HG03565 (cell line): ENCODE measurements around the gene CLTA.

Experiments used
- ATAC-seq: cut with Tn5 transposase; IDR thresholded peaks from one replicate; pipeline ENCODE4 v1.9.1; 2021; ENCODE audit warnings: mild to moderate bottlenecking, moderate library complexity; ENCODE audit not compliant: unreplicated experiment

The CLTA gene, protein sequence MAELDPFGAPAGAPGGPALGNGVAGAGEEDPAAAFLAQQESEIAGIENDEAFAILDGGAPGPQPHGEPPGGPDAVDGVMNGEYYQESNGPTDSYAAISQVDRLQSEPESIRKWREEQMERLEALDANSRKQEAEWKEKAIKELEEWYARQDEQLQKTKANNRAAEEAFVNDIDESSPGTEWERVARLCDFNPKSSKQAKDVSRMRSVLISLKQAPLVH

DNA sequence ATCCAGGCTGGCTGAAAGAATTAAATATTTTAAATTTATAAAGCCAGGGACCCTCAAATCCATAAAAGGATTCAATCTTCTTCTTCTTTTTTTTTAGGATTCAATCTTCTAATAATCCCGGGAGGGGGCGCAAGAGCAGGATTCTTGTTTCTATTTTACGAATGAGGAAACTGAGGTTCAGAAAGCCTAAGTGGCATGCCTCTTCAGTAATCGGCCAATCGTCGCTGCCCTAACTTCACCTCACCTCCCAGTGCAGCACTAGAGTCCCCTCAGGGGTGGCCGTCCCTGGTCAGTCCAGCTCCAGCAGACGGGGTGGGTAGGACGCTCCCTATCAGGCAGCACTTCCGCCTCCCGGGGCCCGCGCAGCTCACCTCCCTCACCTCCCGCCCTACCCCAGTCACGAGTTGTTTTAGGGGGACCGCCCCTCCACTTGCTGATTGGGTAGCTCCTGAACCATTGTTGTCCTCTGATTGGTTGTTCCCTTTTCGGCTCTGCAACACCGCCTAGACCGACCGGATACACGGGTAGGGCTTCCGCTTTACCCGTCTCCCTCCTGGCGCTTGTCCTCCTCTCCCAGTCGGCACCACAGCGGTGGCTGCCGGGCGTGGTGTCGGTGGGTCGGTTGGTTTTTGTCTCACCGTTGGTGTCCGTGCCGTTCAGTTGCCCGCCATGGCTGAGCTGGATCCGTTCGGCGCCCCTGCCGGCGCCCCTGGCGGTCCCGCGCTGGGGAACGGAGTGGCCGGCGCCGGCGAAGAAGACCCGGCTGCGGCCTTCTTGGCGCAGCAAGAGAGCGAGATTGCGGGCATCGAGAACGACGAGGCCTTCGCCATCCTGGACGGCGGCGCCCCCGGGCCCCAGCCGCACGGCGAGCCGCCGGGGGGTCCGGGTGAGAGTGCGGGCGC lies at the start of gene CLTA:
CLTA (plus strand) TSS at position 534 of the 902 bp plus-strand sequence; CDS start at position 670, 136 bp downstream.
- peak; percentile 94 for ATAC-seq

DNA sequence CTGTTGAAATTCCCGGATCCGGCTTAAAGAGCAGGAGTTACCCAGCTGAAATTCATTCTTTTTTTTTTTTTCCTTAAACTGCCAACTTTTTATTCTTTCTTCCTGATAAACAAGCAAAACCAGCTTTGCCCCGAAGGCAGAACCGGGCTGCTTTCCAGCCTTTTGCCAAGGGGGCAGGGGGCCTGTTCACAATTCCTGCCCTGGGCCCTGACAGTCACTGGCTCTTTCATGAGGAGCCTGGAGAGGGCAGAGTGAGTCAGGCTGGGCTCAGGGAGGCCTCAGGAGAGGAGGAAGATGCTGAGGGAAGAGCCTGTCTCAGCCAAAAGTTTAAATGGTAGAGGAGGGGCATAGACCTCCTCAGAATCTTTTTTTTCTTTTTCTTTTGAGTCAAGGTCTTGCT lies 49.4 kb upstream of the CLTA start:
- ATAC-seq, result no peak

DNA sequence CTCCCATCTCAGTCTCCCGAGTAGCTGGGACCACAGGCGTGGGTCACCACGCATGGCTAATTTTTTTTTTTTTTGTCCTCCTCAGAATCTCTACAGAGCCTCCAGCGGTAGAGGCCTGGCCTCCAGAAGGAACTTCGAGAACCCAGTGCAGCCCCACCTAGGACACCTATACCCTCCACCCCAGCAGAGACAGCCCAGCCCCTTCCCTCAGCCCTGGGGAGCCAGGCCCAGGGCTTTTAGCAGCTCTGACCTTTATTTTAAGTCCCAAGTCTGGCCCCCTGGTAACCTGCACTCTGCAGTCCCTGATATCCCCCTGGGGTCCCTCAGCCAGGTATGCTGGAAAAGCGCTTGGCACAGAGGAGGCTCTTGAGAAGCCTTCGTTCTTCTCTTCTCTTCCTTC lies 49.0 kb upstream of the CLTA start:
- ATAC-seq, result no peak

DNA sequence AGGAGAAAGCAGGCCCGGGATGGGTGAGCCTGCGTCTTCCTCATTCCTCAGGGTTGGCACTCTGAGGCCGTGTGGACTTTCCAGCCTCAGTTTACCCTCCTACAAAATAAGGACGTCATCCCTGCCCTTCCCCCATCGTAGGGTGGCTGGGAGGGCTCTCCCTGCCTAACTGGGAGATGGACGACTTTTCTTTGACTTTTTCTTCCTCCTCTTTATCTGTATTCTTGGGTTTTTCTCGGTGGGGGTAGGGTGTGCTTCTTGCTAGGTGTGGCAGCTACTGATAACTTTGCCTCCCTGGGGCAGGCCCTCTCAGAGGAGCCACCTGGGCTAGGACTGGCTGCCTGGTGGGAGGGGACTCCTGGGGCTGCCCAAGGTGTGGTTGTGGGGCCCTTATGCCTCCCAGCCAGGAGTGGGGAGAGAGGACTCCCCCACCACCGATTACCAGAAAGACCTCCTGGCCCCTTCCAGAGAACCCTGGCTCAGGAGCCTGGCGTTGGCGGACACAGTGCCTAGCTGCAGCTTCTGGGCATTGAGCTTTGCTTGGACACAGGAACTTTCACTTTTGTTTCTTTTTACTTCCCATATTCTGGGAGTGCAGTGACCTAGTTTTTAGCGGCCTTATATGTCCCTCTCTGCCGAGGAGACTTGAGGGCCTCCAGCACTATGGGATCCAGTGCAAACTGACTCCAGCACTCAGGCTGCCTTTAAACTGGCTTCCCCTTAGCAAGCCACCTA lies 48.0 kb upstream of the CLTA start:
- no peak for ATAC-seq

DNA sequence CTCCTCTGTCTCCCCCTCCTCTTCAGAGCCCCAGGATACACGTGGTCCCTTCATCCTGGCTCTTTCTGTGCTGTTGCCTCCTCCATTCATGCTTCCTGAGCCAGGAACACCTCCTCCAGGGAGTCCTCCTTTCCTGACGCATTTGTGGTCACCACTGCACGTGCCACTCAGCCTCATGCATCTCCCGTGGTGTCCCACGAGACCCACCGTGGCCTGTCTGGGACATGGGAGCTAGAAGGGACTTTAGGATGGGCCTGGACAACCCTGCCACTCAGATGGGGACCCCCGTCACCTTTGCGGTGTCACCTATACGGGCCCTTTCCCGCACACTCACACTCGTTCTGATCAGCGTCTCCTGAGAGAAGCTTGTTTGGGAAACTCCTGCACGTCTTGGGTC lies 47.5 kb upstream of the CLTA start:
- no peak for ATAC-seq

DNA sequence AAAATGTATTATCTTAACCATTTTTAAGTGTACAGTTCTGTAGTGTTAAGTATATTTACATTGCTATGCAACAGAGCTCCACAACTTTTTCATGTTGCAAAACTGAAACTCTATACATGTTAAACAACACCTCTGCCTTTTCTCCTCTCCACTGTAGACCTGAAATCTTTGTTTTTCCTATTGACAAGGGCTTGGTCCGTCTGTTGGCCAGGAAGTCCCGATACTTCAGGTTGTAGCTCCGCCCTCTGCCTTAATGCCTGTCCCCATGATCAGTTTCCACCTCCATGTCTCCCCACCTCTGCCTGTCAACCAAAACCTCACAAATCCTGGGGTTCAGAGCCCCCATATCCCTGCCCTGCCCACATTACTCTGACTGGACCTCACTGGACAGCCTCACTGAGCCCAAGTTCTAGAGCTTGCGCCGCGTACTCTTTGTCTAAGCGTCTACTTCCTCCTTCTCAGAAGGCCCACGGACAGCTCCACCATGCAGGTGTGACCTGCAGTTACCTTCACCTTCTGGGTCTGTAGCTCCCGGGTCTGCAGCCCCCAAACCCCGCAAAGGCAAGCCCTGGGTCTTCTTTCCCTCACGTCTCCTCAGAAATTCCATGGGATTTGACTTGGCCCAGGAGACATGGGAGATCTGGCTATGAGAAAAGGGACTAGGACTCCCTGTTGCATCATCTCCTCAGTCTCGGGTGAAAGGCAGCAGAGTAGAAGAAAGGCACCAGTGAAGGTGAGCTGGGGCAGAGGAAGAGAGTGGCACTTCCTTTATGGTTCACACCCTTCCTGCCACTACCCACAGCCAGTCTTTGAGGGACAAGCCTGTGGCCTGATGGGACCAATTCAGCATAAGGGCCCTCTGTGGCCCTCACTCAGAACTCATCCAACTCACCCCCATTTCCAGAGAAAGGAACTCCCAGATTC lies 46.1 kb upstream of the CLTA start:
- ATAC-seq, result no peak

DNA sequence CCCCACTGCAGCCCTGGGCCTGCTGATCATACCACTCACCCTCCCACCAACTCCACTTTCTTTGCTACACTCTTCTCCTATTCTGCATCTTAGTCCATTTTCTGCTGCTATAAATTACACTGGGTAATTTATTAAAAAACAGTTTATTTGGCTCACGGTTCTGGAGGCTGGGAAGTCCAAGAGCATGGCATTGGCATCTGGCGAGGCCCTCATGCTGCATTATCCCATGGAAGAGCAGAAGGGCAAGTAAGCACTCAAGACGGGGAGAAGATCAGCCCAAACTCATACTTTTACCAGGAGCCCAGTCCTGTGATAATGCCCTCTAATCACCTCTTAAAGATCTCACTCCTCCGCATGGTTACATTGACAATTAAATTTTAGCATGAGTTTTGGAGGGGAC lies 44.8 kb upstream of the CLTA start:
- ATAC-seq, result no peak

DNA sequence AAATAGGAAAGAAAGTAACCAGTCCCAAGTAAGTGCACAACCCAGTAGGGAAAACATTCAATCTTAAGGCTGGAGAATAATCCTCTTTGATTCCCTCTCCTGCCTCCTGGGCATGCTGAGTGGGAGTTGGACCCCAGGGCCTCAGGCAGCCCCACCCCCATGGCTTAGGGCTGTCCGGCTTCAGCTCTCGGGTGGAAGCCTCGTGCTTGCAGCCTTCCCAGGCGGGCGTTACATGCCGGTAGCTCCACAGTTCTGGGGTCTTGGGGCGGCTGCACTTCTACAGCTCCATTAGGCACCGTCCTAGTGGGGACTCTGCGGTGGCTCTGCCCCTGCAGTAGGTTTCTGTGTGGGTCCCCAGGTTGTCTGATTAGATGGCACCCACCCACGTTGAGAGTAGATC lies 44.1 kb upstream of the CLTA start:
- no peak for ATAC-seq

DNA sequence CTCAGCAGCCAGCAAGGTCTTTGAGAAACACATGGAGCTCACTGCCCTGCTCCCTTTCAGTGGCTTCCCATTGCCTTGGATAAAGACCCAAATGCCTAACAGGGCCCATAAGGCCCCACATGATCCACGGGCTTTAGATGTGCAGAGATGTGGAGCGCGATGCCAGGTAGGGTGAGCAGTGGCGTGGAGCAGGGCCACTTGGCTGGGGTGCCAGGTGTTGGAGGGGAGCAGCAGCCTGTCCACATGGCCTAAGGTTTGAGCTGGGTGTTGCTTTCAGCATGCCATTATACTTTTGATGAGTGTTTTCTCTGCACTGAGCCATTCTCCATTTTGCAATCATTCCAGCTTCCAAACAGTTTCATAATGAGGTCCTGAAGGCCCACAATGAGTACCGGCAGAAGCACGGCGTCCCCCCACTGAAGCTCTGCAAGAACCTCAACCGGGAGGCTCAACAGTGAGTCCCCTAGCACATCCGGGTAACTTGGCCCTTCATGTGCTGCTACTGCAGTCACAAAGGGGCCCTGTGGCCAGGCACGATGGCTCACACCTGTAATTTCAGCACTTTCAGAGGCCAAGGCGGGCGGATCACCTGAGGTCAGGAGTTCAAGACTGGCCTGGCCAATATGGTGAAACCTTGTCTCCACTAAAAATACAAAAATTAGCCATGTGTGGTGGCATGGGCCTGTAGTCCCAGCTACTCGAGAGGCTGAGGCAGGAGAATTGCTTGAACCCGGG lies 43.1 kb upstream of the CLTA start:
- no peak for ATAC-seq

DNA sequence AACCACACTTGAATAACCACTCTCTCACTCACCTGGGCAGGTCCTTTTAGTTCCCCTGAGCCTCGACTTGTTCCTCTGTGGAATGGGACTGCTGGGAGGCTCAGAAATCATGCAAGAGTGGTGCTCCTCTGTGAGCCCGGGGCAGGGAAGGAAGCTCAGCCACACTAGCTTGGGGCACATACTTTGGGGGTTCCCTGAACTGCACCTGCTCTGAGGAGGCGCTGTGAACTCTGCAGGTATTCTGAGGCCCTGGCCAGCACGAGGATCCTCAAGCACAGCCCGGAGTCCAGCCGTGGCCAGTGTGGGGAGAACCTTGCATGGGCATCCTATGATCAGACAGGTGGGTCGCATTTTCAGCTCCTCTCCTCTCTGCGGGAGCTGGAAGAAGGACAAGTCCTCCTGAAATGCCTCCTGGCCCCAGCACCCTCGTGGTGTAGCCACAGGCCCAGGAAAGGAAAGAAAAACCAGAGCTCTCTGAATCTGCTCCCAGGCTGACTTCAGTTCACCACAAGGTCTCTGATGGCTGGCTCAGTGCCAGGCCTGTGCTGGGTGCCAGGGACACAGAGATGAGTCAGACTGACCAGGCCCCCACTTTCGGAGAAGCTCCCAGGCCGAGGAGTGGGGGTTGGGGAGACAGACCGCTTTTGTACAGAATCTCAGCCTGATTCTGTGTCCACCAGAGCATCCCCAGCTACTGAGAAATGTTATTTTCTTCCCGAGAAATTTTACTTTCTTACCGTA lies 42.2 kb upstream of the CLTA start:
- peak; percentile 47 for ATAC-seq

DNA sequence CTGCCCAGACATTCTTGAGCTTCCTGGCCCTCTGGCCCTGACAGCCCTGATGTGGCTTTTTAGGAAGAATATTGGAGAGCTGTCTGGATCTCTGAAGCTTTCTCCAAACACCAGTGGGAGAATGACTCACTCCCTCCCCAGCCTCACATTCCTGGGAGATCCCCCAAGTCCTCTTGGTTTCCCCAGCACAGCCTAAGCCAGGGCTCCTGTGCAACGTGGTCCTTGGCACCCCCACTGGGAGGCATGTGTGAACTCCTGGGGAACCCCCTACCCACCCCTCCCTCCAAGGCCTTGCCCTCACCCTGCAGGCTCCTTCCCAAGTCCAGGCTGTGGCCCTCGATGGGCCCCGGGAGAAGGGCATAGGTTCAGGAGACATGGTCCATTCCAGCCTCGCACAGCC lies 41.5 kb upstream of the CLTA start:
- ATAC-seq, result no peak

DNA sequence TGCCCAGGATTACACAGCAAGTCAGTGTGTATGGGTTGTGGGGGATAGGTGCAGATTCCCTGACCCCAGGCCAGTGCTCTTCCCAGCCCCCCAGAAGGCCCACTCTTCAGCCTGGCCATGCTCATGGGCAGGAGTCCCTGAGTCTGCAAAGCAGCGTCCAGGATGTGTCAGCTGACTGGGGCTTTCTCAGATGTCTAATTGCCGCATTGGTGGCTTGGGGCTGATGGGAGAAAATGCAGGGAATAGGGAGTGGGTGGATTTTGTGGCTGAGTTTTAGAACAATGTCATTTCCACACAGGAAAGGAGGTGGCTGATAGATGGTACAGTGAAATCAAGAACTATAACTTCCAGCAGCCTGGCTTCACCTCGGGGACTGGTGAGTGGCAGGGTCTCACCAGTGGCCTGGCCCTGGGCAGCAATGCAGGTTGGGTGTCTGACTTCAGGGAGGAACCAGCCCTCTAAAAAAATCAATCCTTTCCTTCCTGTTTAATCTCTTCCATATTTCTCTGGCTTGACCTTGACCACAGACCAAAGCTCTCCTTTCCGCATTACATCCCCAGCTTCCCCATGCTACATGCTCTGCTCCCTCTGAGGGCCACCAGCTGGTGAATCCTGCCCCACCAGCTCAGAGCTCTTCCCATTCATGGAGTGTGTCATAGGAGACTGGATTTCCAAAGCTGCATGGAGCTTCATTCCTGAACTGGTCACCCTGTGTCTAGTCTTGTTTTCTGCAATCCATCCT lies 40.0 kb upstream of the CLTA start:
- ATAC-seq, result no peak

DNA sequence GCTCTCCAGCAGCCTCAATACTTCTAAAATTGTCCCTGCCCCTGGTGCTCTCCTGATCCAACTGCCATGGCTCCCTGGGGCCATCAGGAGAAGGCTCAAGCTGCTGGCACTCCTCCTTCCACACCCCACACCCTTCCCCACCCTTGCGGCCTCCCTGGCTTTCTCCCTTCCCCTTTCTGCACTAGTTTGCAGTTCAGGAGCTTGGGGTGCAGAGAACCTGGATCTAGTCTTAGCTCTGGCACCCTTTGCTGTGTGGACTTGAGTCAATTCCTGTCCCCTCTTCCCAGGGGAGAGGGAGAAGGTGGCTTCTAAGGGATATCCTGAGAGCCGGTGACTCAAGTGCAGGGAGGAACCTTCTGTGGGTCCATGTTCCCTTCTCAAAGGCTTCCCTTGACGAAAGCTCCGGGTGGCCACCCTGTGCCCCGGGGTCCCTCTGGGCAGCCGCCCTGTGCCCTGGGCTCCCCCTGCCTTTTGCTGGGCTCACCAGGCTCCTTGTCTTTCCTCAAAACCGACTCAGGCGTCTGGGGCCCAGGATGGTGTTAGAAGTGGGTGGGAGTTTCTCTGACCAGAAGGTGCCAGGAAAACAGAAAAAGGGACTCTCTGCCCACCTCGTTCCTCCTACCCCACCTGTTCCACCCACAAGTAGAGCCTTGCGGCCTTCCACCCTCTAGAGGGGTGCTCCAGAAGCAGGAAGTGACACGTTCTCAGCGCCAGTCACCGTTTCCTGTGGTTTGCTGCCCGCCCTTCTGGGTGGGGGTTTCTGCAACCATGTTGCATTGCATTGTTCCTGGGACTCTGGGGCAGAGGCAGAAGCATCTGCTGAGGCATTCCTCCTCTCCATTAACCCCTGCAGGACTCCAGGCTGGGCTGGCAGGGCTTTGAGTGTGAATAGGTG lies 39.2 kb upstream of the CLTA start:
- peak; percentile 63 for ATAC-seq

DNA sequence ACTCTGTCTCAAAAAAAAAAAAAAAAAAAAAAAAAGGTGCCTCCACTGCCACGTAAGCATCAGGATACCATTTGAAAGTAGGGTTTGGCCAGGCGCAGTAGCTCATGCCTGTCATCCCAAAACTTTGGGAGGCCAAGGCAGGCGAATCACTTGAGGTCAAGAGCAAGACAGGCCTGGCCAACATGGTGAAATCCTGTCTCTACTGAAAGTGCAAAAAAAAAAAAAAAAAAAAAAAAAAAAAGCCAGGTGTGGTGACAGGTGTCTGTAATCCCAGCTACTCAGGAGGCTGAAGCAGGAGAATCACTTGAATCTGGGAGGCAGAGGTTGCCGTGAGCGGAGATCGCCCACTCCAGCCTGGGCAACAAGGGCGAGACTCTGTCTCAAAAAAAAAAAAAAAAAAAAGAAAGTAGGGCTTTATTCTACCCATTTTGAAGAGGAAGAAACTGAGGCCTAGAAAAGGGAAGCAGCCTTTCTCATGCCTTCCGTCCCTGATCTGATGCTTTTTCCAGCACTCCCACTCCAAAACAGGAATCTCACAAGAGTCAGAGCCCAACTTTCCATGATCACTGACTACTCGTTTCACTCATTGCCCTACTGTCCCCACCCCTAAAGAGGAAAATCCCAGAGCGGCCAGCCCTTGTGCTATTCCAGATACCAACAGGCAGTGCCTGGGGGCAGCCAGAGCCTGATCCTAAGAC lies 37.8 kb upstream of the CLTA start:
- ATAC-seq, result no peak

DNA sequence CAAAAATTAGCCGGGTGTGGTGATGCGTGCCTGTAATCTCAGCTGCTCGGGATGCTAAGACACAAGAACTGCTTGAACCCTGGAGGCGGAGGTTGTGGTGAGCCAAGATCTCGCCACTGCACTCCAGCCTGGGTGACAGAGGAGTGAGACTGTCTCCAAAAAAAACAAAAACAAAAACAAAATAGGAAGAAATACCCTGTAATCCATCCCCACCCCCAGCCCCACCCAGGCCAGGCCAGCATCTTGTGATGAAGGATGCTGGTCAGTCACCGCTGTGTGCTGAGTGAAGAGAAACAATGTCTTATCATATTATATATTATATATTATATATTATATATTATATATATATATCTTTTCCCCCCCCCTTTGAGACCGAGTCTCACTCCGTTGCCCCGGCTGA lies 37.0 kb upstream of the CLTA start:
- ATAC-seq, result no peak

DNA sequence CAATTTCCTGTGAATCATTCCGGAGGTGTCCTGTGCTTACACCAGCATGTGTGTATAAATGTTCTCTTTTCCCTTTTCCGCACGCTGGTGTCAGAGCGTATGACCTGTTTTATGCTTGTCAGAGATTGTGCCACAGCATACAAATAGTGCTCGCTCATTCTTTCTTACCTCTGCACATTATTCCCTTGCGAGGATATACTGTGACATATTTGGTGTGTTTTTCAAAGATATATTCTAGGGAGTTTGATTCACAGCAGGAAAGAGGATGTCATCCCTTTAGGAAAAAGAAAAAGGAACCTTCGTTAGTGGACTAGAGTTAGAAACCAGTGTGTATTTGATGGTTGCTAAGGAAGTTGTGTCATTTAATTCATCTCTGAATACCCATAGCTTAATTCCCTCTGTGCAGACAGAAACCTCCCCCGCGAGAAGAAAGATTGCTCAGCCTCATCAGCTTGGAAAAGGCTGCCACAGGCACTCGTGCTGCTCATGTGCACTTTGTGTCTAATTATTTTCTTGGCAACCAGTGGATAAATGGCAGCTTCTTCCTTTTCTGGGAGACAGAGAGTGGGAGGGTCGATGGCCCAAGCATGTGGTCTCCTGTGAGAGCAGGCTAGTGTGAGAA lies 36.3 kb upstream of the CLTA start:
- ATAC-seq, result no peak

DNA sequence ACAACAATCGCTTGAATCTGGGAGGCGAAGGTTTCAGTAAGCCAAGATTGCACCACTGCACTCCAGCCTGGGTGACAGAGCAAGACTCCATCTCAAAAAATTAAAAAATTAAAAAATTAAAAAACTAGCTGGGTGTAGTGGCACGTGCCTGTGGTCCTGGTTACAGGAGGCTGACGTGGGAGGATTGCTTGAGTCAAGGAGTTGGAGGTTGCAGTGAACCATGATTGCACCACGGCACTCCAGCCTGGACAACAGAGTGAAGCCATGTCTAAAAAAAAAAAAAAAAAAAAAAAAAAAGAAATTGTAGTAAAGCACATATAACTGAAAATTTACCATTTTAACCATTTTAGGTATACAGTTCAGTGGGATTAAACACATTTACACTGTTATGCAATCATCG lies 34.6 kb upstream of the CLTA start:
- no peak for ATAC-seq
